ENCODE measurements around the gene GTSF1L. TPM values are rescaled to one million over a fixed set of nuclear protein-coding genes. Genes with fewer than 3 reads are reported as not detected.

The GTSF1L gene
- polyA plus RNA-seq, 1 donor: not detected

Other genes with a start within 250 kb of the GTSF1L start
- 18.8 TPM for gene L3MBTL1, start 219.3 kb downstream of the GTSF1L start, polyA plus RNA-seq
- 21.9 TPM for gene SGK2, start 168.0 kb downstream of the GTSF1L start, polyA plus RNA-seq
- 52.9 TPM for gene IFT52, start 136.1 kb downstream of the GTSF1L start, polyA plus RNA-seq
- gene MYBL2, start 59.9 kb downstream of the GTSF1L start, polyA plus RNA-seq: 13.0 TPM
- 4.7 TPM for gene TOX2, start 187.8 kb upstream of the GTSF1L start, polyA plus RNA-seq